ENCODE results near the gene G3BP2. TPM values are rescaled to one million over a fixed set of nuclear protein-coding genes. Genes with fewer than 3 reads are reported as not detected.

Gene G3BP2
- total and polyA plus RNA-seq, 7 donors = 34.8 to 219 (median 142) TPM

- TF ChIP-seq, protein P1, sequence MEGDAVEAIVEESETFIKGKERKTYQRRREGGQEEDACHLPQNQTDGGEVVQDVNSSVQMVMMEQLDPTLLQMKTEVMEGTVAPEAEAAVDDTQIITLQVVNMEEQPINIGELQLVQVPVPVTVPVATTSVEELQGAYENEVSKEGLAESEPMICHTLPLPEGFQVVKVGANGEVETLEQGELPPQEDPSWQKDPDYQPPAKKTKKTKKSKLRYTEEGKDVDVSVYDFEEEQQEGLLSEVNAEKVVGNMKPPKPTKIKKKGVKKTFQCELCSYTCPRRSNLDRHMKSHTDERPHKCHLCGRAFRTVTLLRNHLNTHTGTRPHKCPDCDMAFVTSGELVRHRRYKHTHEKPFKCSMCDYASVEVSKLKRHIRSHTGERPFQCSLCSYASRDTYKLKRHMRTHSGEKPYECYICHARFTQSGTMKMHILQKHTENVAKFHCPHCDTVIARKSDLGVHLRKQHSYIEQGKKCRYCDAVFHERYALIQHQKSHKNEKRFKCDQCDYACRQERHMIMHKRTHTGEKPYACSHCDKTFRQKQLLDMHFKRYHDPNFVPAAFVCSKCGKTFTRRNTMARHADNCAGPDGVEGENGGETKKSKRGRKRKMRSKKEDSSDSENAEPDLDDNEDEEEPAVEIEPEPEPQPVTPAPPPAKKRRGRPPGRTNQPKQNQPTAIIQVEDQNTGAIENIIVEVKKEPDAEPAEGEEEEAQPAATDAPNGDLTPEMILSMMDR (IDR thresholded peaks at IDR 0.05) = no peak
- Histone ChIP-seq H3K27me3 (ENCODE audit: insufficient read depth in 3 of 3, low read length in 2 of 3) (no peaks in the 10 kb centered on the region), H3K36me3 (ENCODE audit: insufficient read depth in 1 of 2, low read depth in 1 of 2) (no peaks in the 10 kb centered on the region), H3K27ac (no peak overlapping the region), H3K4me1 (peaks cover 3% of the 10 kb centered on the region), H3K4me3 (no peak overlapping the region), H3K9me3 (no peaks in the 10 kb centered on the region)
- intact Hi-C loops (cut with DNase I) = no loop called here
- ATAC-seq = no peak
- 69 to 82% (median 71%) methylated on average over 2 of the region's 2 CpGs for WGBS, 3 donors
- DNase-seq = no peak
These were observed 39.4 kb downstream of the G3BP2 start for GRCh38 chr4:75633846-75634245.

DNA sequence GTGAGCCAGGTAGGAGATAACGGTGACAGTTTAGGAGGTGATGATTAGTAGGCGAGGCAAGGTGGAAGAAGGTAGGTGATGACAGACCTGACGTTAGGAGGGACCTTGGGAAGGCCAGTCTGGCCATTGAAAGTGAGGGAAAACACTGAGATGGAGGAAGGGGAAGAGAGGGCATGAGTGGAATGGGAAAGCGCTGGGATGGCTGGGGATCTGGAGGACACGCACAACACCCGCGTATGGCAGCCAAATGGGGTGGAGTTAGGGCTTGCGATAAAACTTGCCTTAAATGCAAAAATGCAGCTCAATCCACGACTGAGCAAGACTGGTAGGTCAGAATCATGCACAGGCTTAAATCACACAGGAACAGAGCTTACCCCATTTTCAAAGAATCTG lies 42.3 kb downstream of the G3BP2 start:
- peak in 1 of 4 donors; percentile 13 for ATAC-seq
- TF ChIP-seq, protein P1 (IDR thresholded peaks at IDR 0.05) = no peak
- no peak overlapping the region for H3K27ac ChIP-seq
- H3K4me1 ChIP-seq = peaks cover 3% of the 10 kb centered on the region
- no peaks in the 10 kb centered on the region for H3K36me3 ChIP-seq (ENCODE audit: insufficient read depth in 1 of 2, low read depth in 1 of 2)
- intact Hi-C loops (cut with DNase I) = no loop called here
- no peak for DNase-seq
- H3K4me3 ChIP-seq = peak overlapping the region; percentile 77
- H3K27me3 ChIP-seq (ENCODE audit: insufficient read depth in 3 of 3, low read length in 2 of 3) = no peaks in the 10 kb centered on the region
- WGBS, 3 donors = 55 to 61% (median 61%) methylated on average over 9 of the region's 9 CpGs
- no peaks in the 10 kb centered on the region for H3K9me3 ChIP-seq

- TF ChIP-seq, protein P1 (IDR thresholded peaks at IDR 0.05) = no peak
- DNase-seq (peak; percentile 79 to 85), ATAC-seq (peak; percentile 84 to 97 (median 92))
- Histone ChIP-seq H3K27ac (no peak within 1 kb of the TSS), H3K4me1 (peaks cover 3% of the 10 kb centered on the region), H3K9me3 (no peaks in the 10 kb centered on the region), H3K27me3 (ENCODE audit: insufficient read depth in 3 of 3, low read length in 2 of 3) (no peaks in the 10 kb centered on the region), H3K36me3 (ENCODE audit: insufficient read depth in 1 of 2, low read depth in 1 of 2) (no peaks in the 10 kb centered on the region), H3K4me3 (peak within 1 kb of the TSS; percentile 77)
- intact Hi-C loops (cut with DNase I) = no loop called here
- 3 to 5% (median 4%) methylated on average over 54 to 57 of the region's 57 CpGs for WGBS, 3 donors
These were observed 42.9 kb downstream of the G3BP2 start, which contains the start of gene CDKL2 for GRCh38 chr4:75630174-75630936. Gene CDKL2 (minus strand): TSS chr4:75630528. CDS start chr4:75625988, 4,540 bp downstream.

DNA sequence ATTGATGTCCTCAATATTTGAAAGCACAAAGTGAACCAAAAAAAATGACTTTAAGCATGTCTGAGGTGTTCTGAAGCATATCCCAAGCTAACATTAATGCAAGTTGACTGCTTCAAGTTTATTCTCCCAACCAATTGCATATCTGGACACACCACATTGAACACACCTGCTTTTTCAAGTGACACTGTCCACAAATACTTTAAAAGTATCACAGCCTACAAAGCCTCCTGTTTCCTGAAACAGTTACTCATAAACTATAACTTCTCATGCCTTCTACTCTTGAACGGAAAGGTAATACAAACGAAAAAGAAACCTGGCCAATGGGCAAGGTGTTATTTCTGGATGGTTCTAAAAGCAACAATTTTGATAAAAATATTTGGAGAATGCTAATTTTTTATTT lies 44.0 kb downstream of the G3BP2 start:
- ATAC-seq = no peak
- TF ChIP-seq, protein P1 (IDR thresholded peaks at IDR 0.05) = no peak
- Histone ChIP-seq H3K4me1 (peaks cover 3% of the 10 kb centered on the region), H3K36me3 (ENCODE audit: insufficient read depth in 1 of 2, low read depth in 1 of 2) (no peaks in the 10 kb centered on the region), H3K27ac (no peak overlapping the region), H3K9me3 (no peaks in the 10 kb centered on the region), H3K27me3 (ENCODE audit: insufficient read depth in 3 of 3, low read length in 2 of 3) (no peaks in the 10 kb centered on the region), H3K4me3 (no peak overlapping the region)
- WGBS, 3 donors = 90 to 94% (median 90%) methylated on average over 2 of the region's 2 CpGs
- DNase-seq = no peak
- intact Hi-C loops (cut with DNase I) = no loop called here
